Esophagus squamous epithelium (tissue), 5 donors: ENCODE results near the gene FAM98C. TPM values are rescaled to one million over a fixed set of nuclear protein-coding genes. Genes with fewer than 3 reads are reported as not detected.

Source experiments
- DNase-seq: peaks from one replicate; lab custom pipeline; 2025; lab: John Stamatoyannopoulos, UW
- H3K27ac ChIP-seq, 4 donors: fragments of 200-600 bp; sonication (generic); one replicate each; pipeline ENCODE4 v1.5.1; 2016 to 2019; ENCODE audit warnings: mild to moderate bottlenecking in 1 of 4
- H3K27me3 ChIP-seq, 4 donors: fragments of 200-600 bp; sonication (generic); 1 replicate in 3 of 4; 2 replicates in 1 of 4; pipeline versions ENCODE4 v1.5.1 to v1.6.0; 2017 to 2021; ENCODE audit warnings: antibody characterized with exemption in 1 of 4
- H3K36me3 ChIP-seq, 3 donors: fragments of 200-600 bp; sonication (generic); one replicate each; pipeline ENCODE4 v1.5.1; 2016 to 2019
- H3K4me1 ChIP-seq, 3 donors: fragments of 200-600 bp; sonication (generic); one replicate each; pipeline ENCODE4 v1.5.1; 2017 to 2019
- H3K4me3 ChIP-seq, 4 donors: fragments of 200-600 bp; sonication (generic); 1 replicate in 3 of 4; 2 replicates in 1 of 4; pipeline ENCODE4 v1.5.1; 2016 to 2019; ENCODE audit warnings: mild to moderate bottlenecking in 2 of 4, moderate library complexity in 1 of 4
- H3K9me3 ChIP-seq, 3 donors: fragments of 200-600 bp; sonication (generic); one replicate each; pipeline ENCODE4 v1.5.1; 2016 to 2019
- CTCF ChIP-seq, 6 experiments: fragments of 450-650 bp in 4 of 6; fragments of 200-600 bp in 2 of 6; sonication (generic) in 2 of 6; IDR thresholded peaks; one replicate each; pipeline ENCODE4 v1.5.1; 2016 to 2019; ENCODE audit warnings: antibody characterized with exemption in 6 of 6, mild to moderate bottlenecking in 4 of 6, moderate library complexity in 4 of 6
- POLR2A ChIP-seq, 4 donors: fragments of 450-650 bp; IDR thresholded peaks; one replicate each; pipeline ENCODE4 v1.6.1; 2017; ENCODE audit warnings: antibody characterized with exemption in 4 of 4, mild to moderate bottlenecking in 4 of 4, moderate library complexity in 3 of 4
- WGBS, 2 donors: methylation state at CpG; one replicate each; pipeline ENCODE4 v1.1.5; 2018; 5-methylcytosine and 5-hydroxymethylcytosine counted together
- intact Hi-C: fragments of 100-400 bp; cut with DNase I; formaldehyde crosslinking; loops from one replicate; pipeline ENCODE4 v1.15.0; 2022
- total RNA-seq, 4 donors: library from RNA; depleted of rRNA; stranded (reverse); fragments of >200 nt; gene quantifications; one replicate each; pipeline ENCODE4 v1.1.0, GENCODE V29; 2016
- donor health status: DM: yes; HTN: yes; CAD: no.

The FAM98C gene
- total RNA-seq, 4 donors from 2014 or later: 14.4 to 40.0 (median 21.2) TPM

- Histone ChIP-seq H3K9me3 (no peaks in the 10 kb centered on the region), H3K27ac (peak within 1 kb of the TSS; percentile 71 to 89 (median 78)), H3K27me3 (peaks cover 0 to 70% (median 0%) of the 10 kb centered on the region in 4 donors), H3K4me3 (peak within 1 kb of the TSS; percentile 38 to 69 (median 52)), H3K4me1 (peaks cover 28 to 57% (median 34%) of the 10 kb centered on the region in 3 donors), H3K36me3 (peaks cover 0 to 31% (median 10%) of the 10 kb centered on the region in 3 donors)
- peak; percentile 35 for DNase-seq
- WGBS, 2 donors: 2 to 3% methylated on average over 27 to 37 of the region's 51 CpGs
- TF ChIP-seq POLR2A (IDR thresholded peaks at IDR 0.05) (peak in 1 of 4 donors; percentile 43), CTCF (IDR thresholded peaks at IDR 0.05) (peak in 1 of 6 experiments; percentile 7)
- intact Hi-C loops: no loop called here
Measured at GRCh38 chr19:38387550-38388348, 15.1 kb upstream of the FAM98C start, which contains the start of gene GGN. GGN (minus strand) TSS chr19:38388034; CDS start chr19:38387261, 773 bp downstream.

- DNase-seq: no peak
- peaks cover 0 to 69% (median 0%) of the 10 kb centered on the region in 4 donors for H3K27me3 ChIP-seq
- H3K9me3 ChIP-seq: no peaks in the 10 kb centered on the region
- peaks cover 0 to 24% (median 3%) of the 10 kb centered on the region in 3 donors for H3K36me3 ChIP-seq
- peak within 1 kb of the TSS; percentile 71 to 89 (median 78) for H3K27ac ChIP-seq
- peak within 1 kb of the TSS; percentile 38 to 69 (median 52) for H3K4me3 ChIP-seq
- 0% methylated on average over 4 to 25 of the region's 46 CpGs for WGBS, 2 donors
- H3K4me1 ChIP-seq: peaks cover 28 to 50% (median 34%) of the 10 kb centered on the region in 3 donors
- intact Hi-C loops: no loop called here
- TF ChIP-seq POLR2A (IDR thresholded peaks at IDR 0.05) (no peak), CTCF (IDR thresholded peaks at IDR 0.05) (no peak)
Measured at GRCh38 chr19:38388349-38389100, 14.4 kb upstream of the FAM98C start, which contains the start of gene SPRED3. SPRED3 (plus strand) TSS chr19:38388697; CDS start chr19:38390303, 1,606 bp downstream.

- Histone ChIP-seq H3K36me3 (peaks cover 0 to 16% (median 0%) of the 10 kb centered on the region in 3 donors), H3K4me3 (peak overlapping the region in 3 of 4 donors; percentile 46 to 69 (median 57)), H3K4me1 (peaks cover 28 to 52% (median 34%) of the 10 kb centered on the region in 3 donors), H3K27me3 (peaks cover 0 to 69% (median 0%) of the 10 kb centered on the region in 4 donors), H3K27ac (peak overlapping the region in 3 of 4 donors; percentile 74 to 89 (median 82)), H3K9me3 (no peaks in the 10 kb centered on the region)
- WGBS, 2 donors: 1 to 7% methylated on average over 10 to 16 of the region's 28 CpGs
- no peak for DNase-seq
- intact Hi-C loops: no loop called here
- no peak for TF ChIP-seq CTCF (IDR thresholded peaks at IDR 0.05)
- TF ChIP-seq POLR2A (IDR thresholded peaks at IDR 0.05): no peak
Measured at GRCh38 chr19:38389101-38389925, 13.6 kb upstream of the FAM98C start.

DNA sequence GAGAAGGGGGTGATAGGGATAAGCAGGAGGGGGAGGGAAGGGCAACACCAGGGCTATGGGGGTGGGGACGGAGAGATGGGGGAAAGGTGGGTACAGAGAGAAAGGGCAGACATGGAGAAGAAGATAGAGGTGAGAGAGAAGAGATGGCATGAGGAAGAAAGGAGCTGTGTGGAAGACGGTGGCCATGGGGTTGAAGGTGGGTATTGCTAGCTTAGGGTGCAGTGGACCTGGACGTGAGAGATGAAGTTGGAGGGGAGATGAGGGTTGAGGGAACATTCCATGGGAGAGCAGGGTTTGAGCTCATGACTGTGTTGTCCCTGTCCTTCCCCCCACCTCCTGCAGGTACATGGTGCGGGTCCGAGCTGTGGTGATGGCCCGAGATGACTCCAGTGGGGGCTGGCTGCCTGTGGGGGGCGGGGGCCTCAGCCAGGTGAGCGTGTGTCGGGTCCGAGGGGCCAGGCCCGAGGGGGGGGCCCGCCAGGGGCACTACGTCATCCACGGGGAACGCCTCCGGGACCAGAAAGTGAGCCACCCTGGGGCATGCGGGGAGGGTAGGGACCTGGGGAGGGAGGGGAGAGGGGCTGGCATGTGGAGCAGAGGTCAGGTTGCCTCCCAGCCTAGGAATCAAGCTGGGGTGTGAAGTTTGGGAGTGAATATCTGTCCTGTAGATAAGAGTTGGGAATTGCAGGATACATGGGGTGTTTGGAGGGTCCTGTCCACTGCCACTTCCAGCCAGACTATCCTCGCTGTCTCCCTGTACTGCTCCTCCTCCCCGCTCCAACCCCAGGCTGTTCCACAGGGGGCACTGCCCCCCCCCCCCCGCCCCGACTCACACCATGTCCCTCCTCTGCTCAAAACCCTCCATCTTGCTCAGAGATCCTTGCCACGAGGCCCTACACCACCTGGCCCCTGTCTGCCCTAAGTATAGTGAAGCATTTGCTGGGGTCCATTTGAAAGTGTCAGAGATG lies 12.7 kb upstream of the FAM98C start:
- WGBS, 2 donors: 65 to 75% methylated on average over 7 to 8 of the region's 22 CpGs
- no peaks in the 10 kb centered on the region for H3K9me3 ChIP-seq
- H3K4me3 ChIP-seq: no peak overlapping the region
- peak overlapping the region in 2 of 4 donors; percentile 82 to 89 for H3K27ac ChIP-seq
- peaks cover 0 to 7% (median 0%) of the 10 kb centered on the region in 3 donors for H3K36me3 ChIP-seq
- H3K4me1 ChIP-seq: peaks cover 30 to 61% (median 34%) of the 10 kb centered on the region in 3 donors
- no peak for DNase-seq
- intact Hi-C loops: no loop called here
- peaks cover 0 to 69% (median 0%) of the 10 kb centered on the region in 4 donors for H3K27me3 ChIP-seq
- TF ChIP-seq CTCF (IDR thresholded peaks at IDR 0.05) (no peak), POLR2A (IDR thresholded peaks at IDR 0.05) (no peak)
